Ishikawa (cell line): ENCODE data around the gene AKAP6.

Experiments used
- EP300 ChIP-seq: IDR thresholded peaks from 2 replicates; pipeline ENCODE4 v1.6.1; 2012; ENCODE audit warnings: borderline replicate concordance
- FOXM1 ChIP-seq: IDR thresholded peaks from 2 replicates; pipeline ENCODE4 v1.6.1; 2012; ENCODE audit warnings: low read depth, borderline replicate concordance
- REST ChIP-seq: IDR thresholded peaks from 2 replicates; pipeline ENCODE4 v1.6.1; 2012; ENCODE audit warnings: low read depth, mild to moderate bottlenecking
- TAF1 ChIP-seq: IDR thresholded peaks from 2 replicates; pipeline ENCODE4 v1.6.1; 2012; ENCODE audit warnings: low read depth, mild to moderate bottlenecking
- TEAD4 ChIP-seq: IDR thresholded peaks from 2 replicates; pipeline ENCODE4 v1.6.1; 2012

DNA sequence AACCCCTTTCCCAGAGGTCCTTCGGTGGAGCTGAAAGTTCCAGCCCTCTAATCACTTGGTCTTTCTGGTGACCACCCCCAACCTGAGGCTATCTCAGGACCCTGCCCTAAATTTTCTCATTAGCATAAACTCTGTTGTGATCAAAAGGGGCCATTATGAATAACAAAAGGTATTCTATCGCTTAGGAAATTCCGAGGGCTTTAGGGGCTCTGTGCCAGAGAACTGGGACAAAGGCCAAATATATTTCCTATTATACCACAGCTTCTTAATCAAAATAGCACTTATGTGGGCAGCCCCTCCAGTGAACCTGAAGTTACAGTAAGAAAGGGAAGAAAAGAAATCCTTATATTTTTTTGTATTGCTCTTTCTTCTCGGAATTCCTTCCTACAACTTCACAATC, 484.3 kb downstream of the AKAP6 start:
- TF ChIP-seq EP300 (no peak), TAF1 (no peak), FOXM1 (no peak), REST (no peak), TEAD4 (no peak)
